Measurements from ENCODE around the gene SLC10A6. TPM values are rescaled to one million over a fixed set of nuclear protein-coding genes. Genes with fewer than 3 reads are reported as not detected.

SLC10A6 gene
- polyA plus RNA-seq, 3 donors = 0.11 to 0.62 (median 0.19) TPM

GRCh38 chr4:86778175-86778574 lies 71.0 kb downstream of the SLC10A6 start:
- peak; percentile 26 for DNase-seq

- no peak for DNase-seq
Observed at GRCh38 chr4:86775061-86775460, 74.1 kb downstream of the SLC10A6 start.

Other genes with a start within 250 kb of the SLC10A6 start
- gene C4orf36, start 43.0 kb upstream of the SLC10A6 start, polyA plus RNA-seq (ENCODE audit: insufficient read length in 3 of 3) = 1 to 10 TPM; 1.5 to 2.8 (median 2.2) TPM
- 10 to 100 TPM; 40.1 to 57.9 (median 51.0) TPM for gene AFF1, start 85.6 kb upstream of the SLC10A6 start, polyA plus RNA-seq (ENCODE audit: insufficient read length in 3 of 3)

Data from renal pelvis (tissue), 4 donors.